Thyroid gland (tissue), 4 donors: Measurements from ENCODE around the gene C1QTNF8. TPM values are rescaled to one million over a fixed set of nuclear protein-coding genes. Genes with fewer than 3 reads are reported as not detected.
"Not testable (repeated sequence)": the region's sequence is repeated elsewhere in the genome, so short reads cannot be mapped to it uniquely, and the experiment has no call there.

Source experiments
- DNase-seq, 2 donors: peaks; one replicate each; pipeline ENCODE4 v3.0.0-alpha.2; 2019
- H3K27ac ChIP-seq, 3 donors: fragments of 200-600 bp; sonication (generic); 1 replicate in 2 of 3; 2 replicates in 1 of 3; pipeline ENCODE4 v1.5.1; 2016 to 2019; ENCODE audit warnings: mild to moderate bottlenecking in 1 of 3, moderate library complexity in 1 of 3
- H3K27me3 ChIP-seq: fragments of 200-600 bp; sonication (generic); one replicate; pipeline ENCODE4 v1.5.1; 2019
- H3K36me3 ChIP-seq, 2 donors: fragments of 200-600 bp; sonication (generic); one replicate each; pipeline ENCODE4 v1.5.1; 2016 to 2019
- H3K4me1 ChIP-seq, 2 donors: fragments of 200-600 bp; sonication (generic); one replicate each; pipeline ENCODE4 v1.5.1; 2017 to 2019
- H3K4me3 ChIP-seq, 3 donors: fragments of 200-600 bp; sonication (generic); replicated peaks in 1 of 3; 1 replicate in 2 of 3; 2 replicates in 1 of 3; pipeline ENCODE4 v1.5.1; 2016; ENCODE audit warnings: mild to moderate bottlenecking in 1 of 3
- H3K9me3 ChIP-seq: fragments of 200-600 bp; sonication (generic); one replicate; pipeline ENCODE4 v1.5.1; 2017
- POLR2A ChIP-seq, 2 donors: fragments of 450-650 bp; IDR thresholded peaks; one replicate each; pipeline ENCODE4 v1.6.1; 2017; ENCODE audit warnings: antibody characterized with exemption in 2 of 2, mild to moderate bottlenecking in 2 of 2, moderate library complexity in 1 of 2
- WGBS, 2 donors: methylation state at CpG; one replicate each; pipeline ENCODE4 v1.1.5; 2017; 5-methylcytosine and 5-hydroxymethylcytosine counted together
- intact Hi-C: fragments of 100-400 bp; cut with DNase I; formaldehyde crosslinking; loops from one replicate; pipeline ENCODE4 v1.15.1; 2023
- total RNA-seq, 4 donors: library from RNA; depleted of rRNA; stranded (reverse); fragments of >200 nt; gene quantifications; one replicate each; pipeline ENCODE4 v1.2.3, GENCODE V29; 2016
- TF ChIP-seq, protein P1 (sequence below), 6 experiments: fragments of 200-600 bp in 3 of 6; fragments of 450-650 bp in 3 of 6; sonication (generic) in 3 of 6; IDR thresholded peaks; one replicate each; pipeline ENCODE4 v1.5.1; 2016 to 2019; ENCODE audit warnings: antibody characterized with exemption in 6 of 6, mild to moderate bottlenecking in 2 of 6, inconsistent platforms in 1 of 6, moderate library complexity in 1 of 6

C1QTNF8 gene
- total RNA-seq, 4 donors from 2014 or later = not detected

DNA sequence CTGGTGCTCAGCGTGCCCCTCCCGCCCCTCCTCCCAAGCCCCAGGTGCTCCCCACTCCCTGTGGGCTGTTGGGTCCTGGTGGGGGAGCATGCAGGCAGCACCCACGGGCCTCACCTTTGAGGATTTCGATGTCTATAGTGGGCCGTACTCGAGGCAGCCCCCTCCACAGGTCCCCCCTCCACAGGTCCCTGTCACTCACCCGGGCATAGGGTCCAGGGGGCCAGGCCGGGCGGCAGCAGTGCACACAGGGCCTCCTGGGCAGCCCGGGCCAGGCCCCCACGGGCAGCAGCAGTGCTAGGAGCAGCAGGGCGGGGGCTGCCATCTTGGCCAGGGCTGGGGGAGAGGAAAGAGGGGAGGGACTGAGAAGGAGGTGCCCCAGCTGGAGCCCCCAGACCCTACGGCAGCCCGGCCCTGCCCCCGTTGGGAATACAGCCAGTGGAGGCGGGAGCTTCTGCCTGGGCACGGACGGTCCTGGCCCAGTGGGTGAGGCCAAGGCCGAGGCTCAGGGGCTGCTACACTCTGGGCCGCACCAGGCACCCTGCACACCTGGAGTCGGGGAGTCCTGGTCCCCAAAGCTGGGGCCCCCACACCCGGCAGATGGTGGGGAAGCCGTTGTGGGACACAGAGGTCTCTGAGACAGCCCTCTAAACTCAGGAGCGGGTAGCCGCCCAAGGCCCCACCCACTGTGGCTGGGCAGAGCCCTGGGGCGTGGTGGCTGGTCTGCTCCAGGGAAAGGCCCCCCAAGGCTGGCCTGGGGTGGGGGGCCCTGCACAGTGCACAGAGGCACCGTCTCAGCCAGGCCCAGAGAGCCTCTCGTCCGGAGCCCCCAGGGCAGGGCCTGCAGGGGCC, 1.2 kb downstream of the C1QTNF8 start:
- Histone ChIP-seq H3K36me3 (no peaks in the 10 kb centered on the region), H3K4me1 (no peaks in the 10 kb centered on the region), H3K27ac (no peak overlapping the region), H3K27me3 (no peaks in the 10 kb centered on the region), H3K4me3 (no peak overlapping the region), H3K9me3 (no peaks in the 10 kb centered on the region)
- 51 to 63% methylated on average over 5 to 15 of the region's 29 CpGs for WGBS, 2 donors
- intact Hi-C loops = no loop called here
- TF ChIP-seq, protein P1, sequence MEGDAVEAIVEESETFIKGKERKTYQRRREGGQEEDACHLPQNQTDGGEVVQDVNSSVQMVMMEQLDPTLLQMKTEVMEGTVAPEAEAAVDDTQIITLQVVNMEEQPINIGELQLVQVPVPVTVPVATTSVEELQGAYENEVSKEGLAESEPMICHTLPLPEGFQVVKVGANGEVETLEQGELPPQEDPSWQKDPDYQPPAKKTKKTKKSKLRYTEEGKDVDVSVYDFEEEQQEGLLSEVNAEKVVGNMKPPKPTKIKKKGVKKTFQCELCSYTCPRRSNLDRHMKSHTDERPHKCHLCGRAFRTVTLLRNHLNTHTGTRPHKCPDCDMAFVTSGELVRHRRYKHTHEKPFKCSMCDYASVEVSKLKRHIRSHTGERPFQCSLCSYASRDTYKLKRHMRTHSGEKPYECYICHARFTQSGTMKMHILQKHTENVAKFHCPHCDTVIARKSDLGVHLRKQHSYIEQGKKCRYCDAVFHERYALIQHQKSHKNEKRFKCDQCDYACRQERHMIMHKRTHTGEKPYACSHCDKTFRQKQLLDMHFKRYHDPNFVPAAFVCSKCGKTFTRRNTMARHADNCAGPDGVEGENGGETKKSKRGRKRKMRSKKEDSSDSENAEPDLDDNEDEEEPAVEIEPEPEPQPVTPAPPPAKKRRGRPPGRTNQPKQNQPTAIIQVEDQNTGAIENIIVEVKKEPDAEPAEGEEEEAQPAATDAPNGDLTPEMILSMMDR (IDR thresholded peaks at IDR 0.05) = no peak
- TF ChIP-seq POLR2A (IDR thresholded peaks at IDR 0.05) = no peak
- no peak for DNase-seq

DNA sequence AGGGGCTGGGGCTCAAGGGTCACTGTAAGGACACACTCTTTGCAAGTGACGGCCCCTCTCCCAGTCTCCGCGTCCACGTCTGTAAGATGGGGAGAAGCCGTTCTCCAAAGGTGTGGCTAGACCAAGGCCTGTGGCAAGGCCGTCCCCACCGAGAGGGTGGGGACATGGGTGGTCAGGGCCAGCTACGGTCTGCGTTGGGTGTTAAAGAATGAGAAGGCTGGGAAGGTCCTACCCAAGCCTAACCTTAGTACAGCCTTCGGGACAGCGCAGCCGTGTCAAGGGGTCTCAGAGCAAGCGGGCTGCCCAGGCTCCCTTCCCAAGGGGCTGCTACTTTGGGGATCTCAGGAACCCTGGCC, 1.9 kb downstream of the C1QTNF8 start:
- Histone ChIP-seq H3K4me1 (no peaks in the 10 kb centered on the region), H3K9me3 (no peaks in the 10 kb centered on the region), H3K4me3 (no peak overlapping the region), H3K27me3 (peaks cover 4% of the 10 kb centered on the region), H3K36me3 (no peaks in the 10 kb centered on the region), H3K27ac (no peak overlapping the region)
- TF ChIP-seq, protein P1 (IDR thresholded peaks at IDR 0.05) = no peak
- no peak for TF ChIP-seq POLR2A (IDR thresholded peaks at IDR 0.05)
- DNase-seq = no peak
- WGBS, 2 donors = 62 to 77% methylated on average over 11 to 12 of the region's 13 CpGs
- intact Hi-C loops = no loop called here

DNA sequence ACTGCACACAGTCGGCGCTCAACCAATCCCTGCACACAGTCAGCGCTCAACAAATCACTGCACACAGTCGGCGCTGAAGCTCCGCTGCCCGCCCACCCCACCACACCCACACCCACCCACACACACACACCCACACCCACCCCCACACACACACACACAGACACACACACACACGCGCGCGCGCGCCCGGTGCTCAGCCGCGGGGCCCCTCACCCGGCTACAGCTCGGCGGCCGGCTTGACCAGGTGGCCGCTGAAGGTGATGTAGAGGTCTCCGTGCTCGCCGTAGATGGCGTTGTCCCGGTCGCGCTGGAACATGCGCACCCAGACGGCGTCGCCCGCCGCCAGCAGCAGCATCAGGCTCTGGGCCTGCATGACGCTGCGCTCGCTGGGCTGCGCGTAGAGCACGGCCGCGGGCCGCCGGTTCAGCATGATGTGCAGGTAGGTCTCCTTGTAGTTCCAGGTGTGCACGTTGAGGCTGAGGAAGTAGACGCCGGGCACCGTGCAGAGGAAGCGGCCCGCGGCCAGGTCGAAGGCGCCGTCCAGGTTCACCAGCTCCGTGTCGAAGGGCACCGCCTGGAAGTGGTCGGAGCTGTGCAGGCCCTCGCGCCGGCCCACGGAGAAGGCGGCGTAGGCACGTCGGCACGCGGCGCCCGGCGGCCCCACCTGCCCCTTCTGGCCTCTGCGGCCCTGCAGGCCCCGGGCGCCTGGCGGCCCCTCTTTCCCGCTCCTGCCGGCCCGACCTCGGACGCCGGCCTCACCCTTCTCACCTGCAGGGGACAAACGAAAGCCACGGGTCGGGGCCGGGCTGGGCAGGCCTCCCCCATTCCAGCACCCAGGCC, 2.5 kb downstream of the C1QTNF8 start:
- Histone ChIP-seq H3K9me3 (no peaks in the 10 kb centered on the region), H3K4me1 (no peaks in the 10 kb centered on the region), H3K36me3 (no peaks in the 10 kb centered on the region), H3K27me3 (peaks cover 5% of the 10 kb centered on the region), H3K4me3 (no peak overlapping the region), H3K27ac (no peak overlapping the region)
- 69 to 75% methylated on average over 11 to 46 of the region's 85 CpGs for WGBS, 2 donors
- no peak for TF ChIP-seq POLR2A (IDR thresholded peaks at IDR 0.05)
- TF ChIP-seq, protein P1 (IDR thresholded peaks at IDR 0.05) = no peak
- DNase-seq = no peak
- intact Hi-C loops = no loop called here

DNA sequence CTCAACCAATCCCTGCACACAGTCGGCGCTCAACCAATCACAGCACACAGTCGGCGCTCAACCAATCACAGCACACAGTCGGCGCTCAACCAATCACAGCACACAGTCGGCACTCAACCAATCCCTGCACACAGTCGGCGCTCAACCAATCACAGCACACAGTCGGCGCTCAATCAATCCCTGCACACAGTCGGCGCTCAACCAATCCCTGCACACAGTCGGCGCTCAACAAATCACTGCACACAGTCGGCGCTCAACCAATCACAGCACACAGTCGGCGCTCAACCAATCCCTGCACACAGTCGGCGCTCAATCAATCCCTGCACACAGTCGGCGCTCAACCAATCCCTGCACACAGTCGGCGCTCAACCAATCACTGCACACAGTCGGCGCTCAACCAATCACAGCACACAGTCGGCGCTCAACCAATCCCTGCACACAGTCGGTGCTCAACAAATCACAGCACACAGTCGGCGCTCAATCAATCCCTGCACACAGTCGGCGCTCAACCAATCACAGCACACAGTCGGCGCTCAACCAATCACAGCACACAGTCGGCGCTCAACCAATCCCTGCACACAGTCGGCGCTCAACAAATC, 3.3 kb downstream of the C1QTNF8 start:
- H3K27ac ChIP-seq, DNase-seq, H3K4me1 ChIP-seq, H3K27me3 ChIP-seq, H3K9me3 ChIP-seq, H3K36me3 ChIP-seq, intact Hi-C loops, H3K4me3 ChIP-seq: not testable (repeated sequence)
- WGBS, 2 donors = 97 to 98% methylated on average over 19 to 37 of the region's 40 CpGs

DNA sequence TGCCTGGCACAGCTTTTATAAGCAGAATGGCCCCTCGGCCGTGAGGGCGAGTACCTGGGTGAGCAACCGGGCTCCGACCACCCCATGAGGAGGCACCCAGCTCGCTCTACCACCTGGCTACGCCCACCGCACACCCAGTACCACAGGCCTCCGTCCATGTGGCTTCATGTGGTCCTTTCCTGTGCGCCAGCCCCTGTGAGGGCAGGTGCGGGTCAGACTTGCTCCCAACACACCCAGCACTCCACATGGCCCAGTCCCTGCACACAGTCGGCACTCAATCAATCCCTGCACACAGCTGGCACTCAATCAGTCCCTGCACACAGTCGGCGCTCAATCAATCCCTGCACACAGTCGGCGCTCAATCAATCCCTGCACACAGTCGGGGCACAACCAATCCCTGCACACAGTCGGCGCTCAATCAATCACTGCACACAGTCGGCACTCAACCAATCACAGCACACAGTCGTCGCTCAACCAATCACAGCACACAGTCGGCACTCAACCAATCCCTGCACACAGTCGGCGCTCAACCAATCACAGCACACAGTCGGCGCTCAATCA, 4.0 kb downstream of the C1QTNF8 start:
- intact Hi-C loops = no loop called here
- no peak for DNase-seq
- Histone ChIP-seq H3K27me3 (peaks cover 5% of the 10 kb centered on the region), H3K27ac (no peak overlapping the region), H3K36me3 (no peaks in the 10 kb centered on the region), H3K4me3 (no peak overlapping the region), H3K9me3 (no peaks in the 10 kb centered on the region), H3K4me1 (no peaks in the 10 kb centered on the region)
- WGBS, 2 donors = 96 to 97% methylated on average over 20 to 23 of the region's 27 CpGs
- TF ChIP-seq, protein P1 (IDR thresholded peaks at IDR 0.05) = no peak
- no peak for TF ChIP-seq POLR2A (IDR thresholded peaks at IDR 0.05)
